ENCODE data around the gene CTAGE1. TPM values are rescaled to one million over a fixed set of nuclear protein-coding genes. Genes with fewer than 3 reads are reported as not detected.

The CTAGE1 gene
- total RNA-seq, 4 donors from 2014 or later = not detected

DNA sequence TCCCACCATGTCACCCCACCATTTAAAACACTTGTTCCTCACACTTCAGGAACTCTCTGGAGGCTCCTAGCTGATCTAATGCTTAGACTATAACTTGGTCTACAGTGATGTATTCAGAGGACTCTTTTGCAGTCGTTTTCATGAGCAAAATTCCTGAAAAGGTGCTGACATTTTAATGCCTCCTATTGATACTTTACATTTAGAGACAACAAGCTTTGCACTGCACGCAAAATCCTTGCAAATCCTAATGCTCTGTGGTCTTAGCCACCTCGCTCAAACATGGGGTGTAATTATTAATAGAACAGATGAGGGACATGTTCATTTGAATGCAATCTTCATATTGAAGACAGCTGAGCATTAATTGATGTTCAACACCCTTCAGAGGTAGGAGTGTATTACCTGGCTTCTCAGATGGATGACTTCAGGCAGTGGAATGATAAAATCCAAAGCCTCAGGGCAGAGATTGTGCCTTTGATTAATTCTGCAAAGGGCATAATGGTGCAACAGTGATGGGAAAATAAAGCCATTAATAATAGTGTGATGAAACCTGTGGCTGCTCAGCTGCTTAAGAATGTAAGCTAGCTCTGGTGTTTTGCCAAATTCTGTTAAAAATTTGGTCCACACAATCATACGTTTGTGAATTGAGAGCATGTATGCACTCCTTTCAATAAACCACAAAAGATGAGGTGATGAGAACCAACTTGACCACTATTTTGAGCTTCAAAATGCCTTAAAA lies 5.4 kb downstream of the CTAGE1 start:
- H3K27me3 ChIP-seq = peaks cover 0 to 9% (median 0%) of the 10 kb centered on the region in 4 donors
- WGBS, 2 donors = 54% methylated on average over 4 of the region's 4 CpGs
- peaks cover 0 to 3% (median 0%) of the 10 kb centered on the region in 3 donors for H3K9me3 ChIP-seq
- no peaks in the 10 kb centered on the region for H3K36me3 ChIP-seq
- no peak for TF ChIP-seq POLR2A (IDR thresholded peaks at IDR 0.05)
- no peak for TF ChIP-seq CTCF (IDR thresholded peaks at IDR 0.05)
- H3K27ac ChIP-seq = no peak overlapping the region
- H3K4me3 ChIP-seq = no peak overlapping the region
- intact Hi-C loops (cut with DNase I) = no loop called here
- DNase-seq = no peak
- no peaks in the 10 kb centered on the region for H3K4me1 ChIP-seq

DNA sequence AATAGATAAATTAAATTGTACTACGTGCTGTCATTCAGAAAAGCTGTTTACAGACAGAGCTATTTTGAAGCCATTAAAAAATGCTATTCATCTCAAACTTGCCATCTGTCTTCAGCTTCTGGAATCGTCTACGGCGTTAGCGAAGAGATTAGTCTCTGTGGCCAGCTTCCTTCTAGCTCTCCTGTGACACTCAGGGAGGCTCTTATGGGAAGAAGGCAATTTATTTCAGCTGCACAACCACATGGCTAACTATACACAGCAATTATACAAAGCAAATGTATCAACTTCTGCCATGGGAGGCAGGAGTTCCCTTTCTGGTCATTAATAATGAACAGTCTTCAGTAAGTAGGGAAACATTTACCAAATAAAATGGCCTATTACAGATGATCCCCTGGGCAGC lies 6.3 kb downstream of the CTAGE1 start:
- TF ChIP-seq POLR2A (IDR thresholded peaks at IDR 0.05) = no peak
- no peak for TF ChIP-seq CTCF (IDR thresholded peaks at IDR 0.05)
- DNase-seq = no peak
- Histone ChIP-seq H3K9me3 (peaks cover 0 to 3% (median 0%) of the 10 kb centered on the region in 3 donors), H3K36me3 (no peaks in the 10 kb centered on the region), H3K27me3 (peaks cover 0 to 7% (median 0%) of the 10 kb centered on the region in 4 donors), H3K4me1 (no peaks in the 10 kb centered on the region), H3K27ac (no peak overlapping the region), H3K4me3 (no peak overlapping the region)
- 51 to 67% methylated on average over 5 of the region's 5 CpGs for WGBS, 2 donors
- intact Hi-C loops (cut with DNase I) = no loop called here

DNA sequence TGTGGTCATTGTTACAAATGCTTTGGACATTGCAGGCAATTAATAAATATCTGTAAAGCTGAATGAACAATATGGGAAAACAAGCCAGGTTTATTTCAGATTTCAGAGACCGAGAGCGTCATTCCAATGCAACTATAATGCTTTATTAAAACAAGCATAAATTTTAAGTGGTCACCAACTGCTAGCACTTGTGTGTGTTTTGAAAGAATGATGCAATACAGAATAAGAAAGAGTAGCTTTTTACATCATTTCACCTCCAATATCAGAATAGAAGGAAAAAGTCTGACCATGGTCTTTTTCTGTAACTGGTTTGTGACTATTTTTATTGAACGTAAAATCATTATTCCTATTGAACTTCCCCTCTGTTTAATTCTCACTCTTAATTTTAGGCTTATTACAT lies 7.6 kb downstream of the CTAGE1 start:
- peaks cover 0 to 7% (median 0%) of the 10 kb centered on the region in 4 donors for H3K27me3 ChIP-seq
- TF ChIP-seq POLR2A (IDR thresholded peaks at IDR 0.05) (no peak), CTCF (IDR thresholded peaks at IDR 0.05) (no peak)
- no peaks in the 10 kb centered on the region for H3K36me3 ChIP-seq
- no peak overlapping the region for H3K4me3 ChIP-seq
- intact Hi-C loops (cut with DNase I) = no loop called here
- 86 to 93% methylated on average over 3 of the region's 3 CpGs for WGBS, 2 donors
- H3K27ac ChIP-seq = no peak overlapping the region
- no peak for DNase-seq
- no peaks in the 10 kb centered on the region for H3K4me1 ChIP-seq
- H3K9me3 ChIP-seq = peaks cover 0 to 16% (median 0%) of the 10 kb centered on the region in 3 donors

- no peak for TF ChIP-seq POLR2A (IDR thresholded peaks at IDR 0.05)
- no peak for TF ChIP-seq CTCF (IDR thresholded peaks at IDR 0.05)
- peaks cover 0 to 7% (median 0%) of the 10 kb centered on the region in 4 donors for H3K27me3 ChIP-seq
- DNase-seq = no peak
- H3K4me3 ChIP-seq = no peak overlapping the region
- peaks cover 0 to 18% (median 0%) of the 10 kb centered on the region in 3 donors for H3K9me3 ChIP-seq
- 57 to 78% methylated on average over 1 of the region's 1 CpG for WGBS, 2 donors
- H3K27ac ChIP-seq = no peak overlapping the region
- no peaks in the 10 kb centered on the region for H3K36me3 ChIP-seq
- H3K4me1 ChIP-seq = no peaks in the 10 kb centered on the region
- intact Hi-C loops (cut with DNase I) = no loop called here
Measured at GRCh38 chr18:22409445-22409844, 8.3 kb downstream of the CTAGE1 start.

- no peak overlapping the region for H3K4me3 ChIP-seq
- TF ChIP-seq CTCF (IDR thresholded peaks at IDR 0.05) = peak in 1 of 6 experiments; percentile 13
- no peak for TF ChIP-seq POLR2A (IDR thresholded peaks at IDR 0.05)
- intact Hi-C loops (cut with DNase I) = no loop called here
- H3K4me1 ChIP-seq = no peaks in the 10 kb centered on the region
- H3K27me3 ChIP-seq = peaks cover 0 to 7% (median 0%) of the 10 kb centered on the region in 4 donors
- 87 to 95% methylated on average over 3 of the region's 3 CpGs for WGBS, 2 donors
- H3K36me3 ChIP-seq = no peaks in the 10 kb centered on the region
- H3K27ac ChIP-seq = no peak overlapping the region
- DNase-seq = no peak
- H3K9me3 ChIP-seq = peaks cover 0 to 18% (median 0%) of the 10 kb centered on the region in 3 donors
Measured at GRCh38 chr18:22408059-22408458, 9.7 kb downstream of the CTAGE1 start.

Measured in esophagus squamous epithelium (tissue), 5 donors.